Adipocyte (in vitro differentiated cells): ENCODE data around the gene GRIA2.
A peak's percentile ranks its signal among the peaks of the same experiment; 100 is the strongest.
"Not testable (repeated sequence)": the region's sequence is repeated elsewhere in the genome, so short reads cannot be mapped to it uniquely, and the experiment has no call there.

Experiments used
- DNase-seq: peaks from one replicate; pipeline ENCODE4 v3.0.0-alpha.2; 2015; ENCODE audit warnings: low read depth
- H3K27me3 ChIP-seq: replicated peaks from 2 replicates; pipeline ENCODE4 v1.7.0; 2013; ENCODE audit warnings: mild to moderate bottlenecking, low read length, moderate library complexity; ENCODE audit not compliant: control insufficient read depth, insufficient read depth
- H3K36me3 ChIP-seq: 2 replicates; pipeline ENCODE4 v1.7.0; 2013; ENCODE audit warnings: low read length, mild to moderate bottlenecking, moderate library complexity; ENCODE audit not compliant: control insufficient read depth, insufficient read depth, severe bottlenecking
- H3K4me1 ChIP-seq: 2 replicates; pipeline ENCODE4 v1.7.0; 2013; ENCODE audit warnings: mild to moderate bottlenecking, low read length, moderate library complexity; ENCODE audit not compliant: control insufficient read depth, insufficient read depth
- H3K4me3 ChIP-seq: 2 replicates; pipeline ENCODE4 v1.7.0; 2013; ENCODE audit warnings: mild to moderate bottlenecking, low read length, moderate library complexity
- H3K9ac ChIP-seq: 2 replicates; pipeline ENCODE4 v1.7.0; 2013; ENCODE audit warnings: mild to moderate bottlenecking, low read length, moderate library complexity
- H3K9me3 ChIP-seq: 2 replicates; pipeline ENCODE4 v1.7.0; 2013; ENCODE audit warnings: mild to moderate bottlenecking, low read length, moderate library complexity; ENCODE audit not compliant: control insufficient read depth

The GRIA2 gene

DNA sequence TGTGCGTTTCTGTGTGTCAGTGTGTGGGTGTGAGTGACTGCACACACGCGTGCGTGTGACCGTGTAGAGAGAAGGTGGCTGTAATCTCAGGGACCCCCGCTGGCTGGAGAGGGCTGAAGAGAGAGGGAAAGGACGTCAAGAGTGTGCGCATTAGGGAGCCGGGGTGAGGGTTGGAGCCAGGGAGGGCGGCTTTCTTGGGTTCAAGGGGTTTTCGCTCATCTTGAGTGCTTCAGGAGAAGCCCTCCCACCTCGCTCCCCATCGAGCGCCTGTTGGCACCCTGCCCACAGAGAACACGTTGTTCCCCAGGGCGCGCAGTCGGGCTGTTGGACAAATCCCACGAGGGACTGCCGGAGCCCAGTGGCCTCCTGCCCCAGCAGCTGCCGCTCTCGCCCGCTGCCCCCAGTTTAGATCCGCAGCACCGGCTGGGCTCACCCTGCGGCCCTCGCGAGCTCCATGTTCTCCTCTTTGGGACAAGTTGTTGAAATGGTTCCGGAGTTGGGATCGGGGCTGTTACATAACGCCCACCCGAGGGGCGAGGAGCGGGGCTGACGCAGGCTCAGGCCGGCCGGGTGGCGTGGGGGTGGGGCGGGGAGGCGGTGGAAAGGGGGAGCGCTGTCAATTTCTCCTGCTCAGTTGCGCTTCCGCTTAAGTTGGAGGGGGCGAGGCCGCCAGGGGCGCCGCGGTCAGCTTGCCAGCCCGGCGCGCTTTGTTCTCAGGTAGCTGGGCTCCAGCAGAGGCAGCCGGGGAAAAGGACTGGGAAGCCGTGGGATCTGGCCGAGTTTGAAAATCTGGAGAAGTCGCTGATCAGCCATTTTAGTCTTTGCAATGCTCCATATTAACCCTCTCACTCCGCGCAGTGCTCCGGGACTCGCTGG, 1.6 kb downstream of the GRIA2 start:
- H3K36me3 ChIP-seq: no peaks in the 10 kb centered on the region
- peak overlapping the region; percentile 86 for H3K4me3 ChIP-seq
- peaks cover 11% of the 10 kb centered on the region for H3K4me1 ChIP-seq
- peak overlapping the region; percentile 64 for H3K9ac ChIP-seq
- DNase-seq: peak; percentile 17
- peaks cover 23% of the 10 kb centered on the region for H3K27me3 ChIP-seq
- no peaks in the 10 kb centered on the region for H3K9me3 ChIP-seq

DNA sequence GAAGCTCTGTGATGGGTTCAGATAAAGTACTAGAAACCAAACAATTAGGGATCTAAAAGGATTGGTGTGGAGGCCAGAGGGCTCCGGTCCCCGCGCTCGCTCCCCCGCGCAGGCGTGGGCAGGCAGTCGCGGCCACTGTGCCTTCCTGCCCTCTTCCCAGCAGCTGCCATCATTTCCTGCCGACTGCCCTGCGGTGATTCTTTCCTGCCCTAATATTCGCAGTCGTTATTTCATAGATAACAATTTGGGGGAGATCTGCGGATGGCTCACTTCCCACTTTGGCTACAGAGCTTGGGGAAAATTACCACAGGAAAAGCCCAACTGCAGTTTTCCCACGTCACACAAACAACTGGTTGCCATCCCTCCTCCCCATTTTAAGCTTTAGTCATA, 2.2 kb downstream of the GRIA2 start:
- peaks cover 11% of the 10 kb centered on the region for H3K4me1 ChIP-seq
- no peak for DNase-seq
- no peaks in the 10 kb centered on the region for H3K9me3 ChIP-seq
- H3K4me3 ChIP-seq: peak overlapping the region; percentile 86
- peaks cover 23% of the 10 kb centered on the region for H3K27me3 ChIP-seq
- no peaks in the 10 kb centered on the region for H3K36me3 ChIP-seq
- peak overlapping the region; percentile 64 for H3K9ac ChIP-seq

DNA sequence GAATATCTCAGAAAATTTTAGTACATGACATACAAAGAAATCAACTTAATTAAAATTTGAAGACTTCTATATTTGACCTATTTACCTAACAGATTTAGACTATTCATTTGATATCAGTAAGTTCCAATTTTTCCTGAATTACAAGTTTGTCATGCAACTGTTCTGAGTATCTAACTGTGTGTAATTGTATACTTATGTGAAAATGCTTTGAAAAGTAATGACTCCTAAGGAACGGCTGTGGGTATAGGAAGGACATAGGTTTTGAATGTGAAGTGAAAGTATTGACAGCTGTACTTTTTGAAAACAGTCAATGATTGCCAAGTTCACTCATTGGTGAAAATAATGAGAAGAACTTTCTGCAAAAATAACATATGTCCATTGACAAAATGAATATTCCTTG, 2.9 kb downstream of the GRIA2 start:
- Histone ChIP-seq H3K4me3 (no peak overlapping the region), H3K27me3 (peaks cover 23% of the 10 kb centered on the region)

DNA sequence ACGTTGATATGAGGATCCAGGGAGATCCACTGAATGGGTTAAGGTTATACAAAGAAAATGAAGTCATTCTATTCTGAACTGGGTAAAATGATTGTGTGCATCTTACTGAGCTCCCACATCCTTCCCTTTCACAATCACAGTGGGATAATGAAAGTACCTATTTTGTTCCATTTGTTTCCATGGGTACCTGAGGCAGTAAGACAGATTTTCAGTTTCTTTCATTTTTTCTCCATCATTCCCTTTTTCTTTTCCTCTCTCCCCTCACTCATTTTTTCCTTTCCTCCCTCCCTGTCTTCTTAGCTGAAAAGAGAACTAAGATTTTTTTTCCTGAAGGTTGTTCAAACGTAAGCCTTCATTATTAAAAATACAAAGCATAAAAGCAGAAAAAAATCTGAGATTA, 4.6 kb downstream of the GRIA2 start:
- no peak overlapping the region for H3K9ac ChIP-seq
- no peaks in the 10 kb centered on the region for H3K9me3 ChIP-seq
- no peak for DNase-seq
- peaks cover 10% of the 10 kb centered on the region for H3K27me3 ChIP-seq
- H3K36me3 ChIP-seq: no peaks in the 10 kb centered on the region
- peaks cover 11% of the 10 kb centered on the region for H3K4me1 ChIP-seq
- H3K4me3 ChIP-seq: no peak overlapping the region

More for the DNA sequence above, 2.9 kb downstream of the GRIA2 start:
- DNase-seq: no peak
- H3K4me1 ChIP-seq: peaks cover 11% of the 10 kb centered on the region
- H3K36me3 ChIP-seq: no peaks in the 10 kb centered on the region
- no peak overlapping the region for H3K9ac ChIP-seq
- no peaks in the 10 kb centered on the region for H3K9me3 ChIP-seq

DNA sequence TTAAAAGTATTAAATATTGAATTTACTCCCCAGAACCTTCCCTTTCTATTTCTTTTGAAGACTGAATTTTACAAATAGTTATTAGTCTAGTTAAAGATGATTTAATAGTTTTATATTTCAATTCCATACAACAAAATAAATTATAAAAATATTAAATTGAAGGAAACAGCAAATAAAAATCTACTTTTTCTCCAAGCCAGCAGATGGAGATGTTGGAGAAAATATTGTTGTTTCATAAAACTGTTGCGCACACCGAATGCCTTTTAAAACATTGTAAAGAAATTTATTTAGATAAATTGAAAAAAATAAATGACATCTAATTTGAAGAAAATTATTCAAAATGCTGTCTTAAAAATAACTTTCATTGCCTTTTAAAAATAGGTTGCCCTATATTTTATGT, 5.5 kb downstream of the GRIA2 start:
- H3K36me3 ChIP-seq: no peaks in the 10 kb centered on the region
- peaks cover 11% of the 10 kb centered on the region for H3K4me1 ChIP-seq
- H3K9me3 ChIP-seq: no peaks in the 10 kb centered on the region
- DNase-seq: peak; percentile 6
- H3K9ac ChIP-seq: no peak overlapping the region
- no peak overlapping the region for H3K4me3 ChIP-seq
- H3K27me3 ChIP-seq: peaks cover 10% of the 10 kb centered on the region

DNA sequence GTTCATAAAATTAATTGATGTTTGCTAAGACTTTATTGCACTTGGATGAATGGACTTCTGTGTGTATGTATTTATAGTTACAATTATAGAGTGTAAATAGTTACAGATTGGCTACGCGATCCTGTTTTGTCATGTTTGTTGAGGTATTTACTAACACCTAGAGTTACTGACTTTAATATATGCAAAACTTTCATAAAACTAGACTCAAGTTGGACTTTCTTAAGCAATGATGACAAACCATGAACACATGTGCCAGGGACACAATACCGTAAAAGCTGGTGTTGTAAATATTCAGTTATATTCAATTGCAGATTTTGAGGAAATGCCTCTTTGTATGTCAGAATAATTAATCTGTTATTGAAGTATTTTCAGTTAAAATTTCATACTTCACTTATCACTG, 6.1 kb downstream of the GRIA2 start:
- Histone ChIP-seq H3K9me3 (no peaks in the 10 kb centered on the region), H3K9ac (no peak overlapping the region), H3K36me3 (no peaks in the 10 kb centered on the region), H3K4me3 (no peak overlapping the region), H3K27me3 (peaks cover 6% of the 10 kb centered on the region), H3K4me1 (peaks cover 8% of the 10 kb centered on the region)
- DNase-seq: no peak

DNA sequence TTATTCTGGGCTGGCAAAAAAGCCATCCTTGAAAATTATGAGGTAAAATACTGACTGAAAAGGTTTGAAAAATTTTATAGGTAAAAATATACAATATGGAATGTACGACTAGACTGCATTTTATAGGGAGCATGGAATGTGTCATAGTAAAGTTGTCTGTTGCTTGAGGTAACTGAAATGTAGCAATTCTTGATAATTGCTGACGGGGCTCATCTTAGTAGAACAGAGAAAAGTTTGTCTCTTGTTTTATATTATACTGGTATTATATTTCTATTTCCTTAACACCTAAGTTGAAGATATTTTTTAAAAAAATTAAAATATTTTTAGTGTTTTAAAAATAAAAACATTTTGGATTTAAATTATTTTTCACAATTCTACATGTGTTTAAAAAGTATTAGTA, 11.0 kb downstream of the GRIA2 start:
- no peak overlapping the region for H3K9ac ChIP-seq
- no peaks in the 10 kb centered on the region for H3K27me3 ChIP-seq
- DNase-seq: no peak
- no peaks in the 10 kb centered on the region for H3K4me1 ChIP-seq
- no peaks in the 10 kb centered on the region for H3K9me3 ChIP-seq
- H3K36me3 ChIP-seq: no peaks in the 10 kb centered on the region
- H3K4me3 ChIP-seq: no peak overlapping the region

DNA sequence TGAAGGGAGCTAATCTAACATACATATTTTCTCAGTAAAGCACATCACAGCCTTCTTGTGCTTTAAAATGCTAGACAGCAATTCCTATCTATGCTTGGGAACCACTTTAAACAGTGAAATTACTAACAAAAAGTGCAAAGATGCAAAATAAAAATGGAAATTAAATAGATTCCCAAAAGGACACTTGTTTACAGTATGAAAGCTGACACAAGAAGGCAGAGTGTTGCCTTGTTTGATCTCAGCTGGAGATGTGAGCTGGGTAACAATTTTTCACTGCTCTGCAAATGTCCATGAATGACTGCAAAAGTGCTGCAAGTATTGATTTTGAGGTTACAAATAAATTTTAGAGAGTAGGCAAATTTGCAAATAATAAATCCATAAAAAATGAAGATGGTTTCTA, 22.3 kb downstream of the GRIA2 start:
- Histone ChIP-seq H3K4me3 (no peak overlapping the region), H3K36me3 (no peaks in the 10 kb centered on the region), H3K9me3 (no peaks in the 10 kb centered on the region), H3K27me3 (no peaks in the 10 kb centered on the region), H3K9ac (no peak overlapping the region), H3K4me1 (peaks cover 4% of the 10 kb centered on the region)
- DNase-seq: no peak

DNA sequence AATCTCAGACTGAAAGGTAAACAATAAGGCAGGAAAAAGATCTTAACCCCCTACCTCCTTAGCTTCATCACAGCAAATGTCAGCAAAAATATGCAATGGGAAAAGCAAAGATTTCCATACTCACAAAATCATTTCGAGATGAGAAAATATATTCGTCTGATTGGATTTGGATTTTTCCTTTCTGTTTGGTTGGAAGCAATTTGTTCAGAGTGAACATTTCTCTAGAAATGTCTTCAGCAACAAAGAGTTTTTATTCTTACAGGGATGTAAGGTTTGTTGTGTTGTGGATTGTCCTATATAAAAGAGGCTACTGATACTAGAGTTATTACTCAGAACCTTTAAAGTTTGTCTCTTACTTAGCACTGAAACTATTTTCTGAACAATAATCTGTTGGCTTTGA, 23.8 kb downstream of the GRIA2 start:
- Histone ChIP-seq H3K4me1 (peaks cover 4% of the 10 kb centered on the region), H3K36me3 (no peaks in the 10 kb centered on the region), H3K9me3 (no peaks in the 10 kb centered on the region), H3K9ac (no peak overlapping the region), H3K4me3 (no peak overlapping the region), H3K27me3 (no peaks in the 10 kb centered on the region)
- DNase-seq: no peak

DNA sequence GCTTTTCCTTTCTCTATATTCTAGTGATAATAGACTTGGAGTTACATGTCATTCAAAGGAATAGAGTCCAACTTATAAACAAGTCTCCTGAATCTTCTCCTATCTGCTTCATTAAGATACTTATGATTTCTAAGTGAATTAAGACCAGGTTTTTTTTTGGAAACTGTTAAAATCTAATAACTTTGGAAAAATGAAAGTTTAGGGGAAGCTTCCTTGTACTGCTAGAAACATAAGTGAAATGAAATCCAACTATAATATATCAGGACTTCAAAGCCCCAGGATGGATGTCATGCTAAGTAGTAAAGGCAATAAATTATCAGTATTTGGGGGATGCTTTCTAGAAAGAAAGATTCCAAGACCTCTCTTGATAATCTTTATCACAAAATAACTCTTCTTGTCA, 24.8 kb downstream of the GRIA2 start:
- Histone ChIP-seq H3K9me3 (no peaks in the 10 kb centered on the region), H3K27me3 (no peaks in the 10 kb centered on the region), H3K4me3 (no peak overlapping the region), H3K36me3 (no peaks in the 10 kb centered on the region), H3K4me1 (peaks cover 4% of the 10 kb centered on the region), H3K9ac (no peak overlapping the region)
- no peak for DNase-seq

DNA sequence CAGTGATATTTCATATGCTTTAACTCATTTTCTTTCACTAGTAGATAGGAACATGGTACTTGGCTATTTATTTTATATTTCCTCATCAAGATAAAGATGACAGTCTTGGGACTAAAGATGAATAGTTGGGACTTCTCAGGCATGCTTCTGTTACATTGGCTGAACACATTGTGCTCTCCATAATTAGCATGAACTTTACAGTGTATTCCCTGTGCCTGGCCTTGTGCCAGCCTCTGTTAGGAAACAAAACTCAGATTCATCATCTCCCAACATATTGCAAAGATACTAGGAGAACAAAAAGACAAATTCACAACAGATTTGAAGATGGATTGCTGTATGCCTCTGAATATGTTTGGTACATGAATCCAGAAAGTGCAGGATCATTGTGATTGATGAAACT, 26.4 kb downstream of the GRIA2 start:
- Histone ChIP-seq H3K27me3 (no peaks in the 10 kb centered on the region), H3K9me3 (no peaks in the 10 kb centered on the region), H3K9ac (no peak overlapping the region), H3K4me1 (peaks cover 4% of the 10 kb centered on the region), H3K36me3 (no peaks in the 10 kb centered on the region), H3K4me3 (no peak overlapping the region)
- DNase-seq: peak; percentile 8

DNA sequence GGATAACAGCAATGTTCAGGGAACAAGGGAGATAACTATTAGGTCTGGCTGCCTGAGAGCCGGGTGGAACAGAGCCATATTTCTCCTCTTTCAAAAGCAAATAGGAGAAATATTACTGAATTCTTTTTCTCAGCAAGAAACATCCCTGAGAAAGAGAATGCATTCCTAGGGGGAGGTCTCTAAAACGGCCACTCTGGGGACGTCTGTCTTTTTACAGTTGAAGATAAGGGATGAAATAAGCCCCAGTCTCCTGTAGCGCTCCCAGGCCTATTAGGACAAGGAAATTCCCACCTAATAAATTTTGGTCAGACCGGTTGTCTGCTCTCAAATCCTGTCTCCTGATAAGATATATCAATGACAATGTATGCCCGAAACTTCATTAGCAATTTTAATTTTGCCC, 37.6 kb downstream of the GRIA2 start:
- H3K27me3 ChIP-seq, H3K4me3 ChIP-seq, H3K9me3 ChIP-seq, DNase-seq, H3K36me3 ChIP-seq, H3K9ac ChIP-seq, H3K4me1 ChIP-seq: not testable (repeated sequence)
